ENCODE results near the gene XG. TPM values are rescaled to one million over a fixed set of nuclear protein-coding genes. Genes with fewer than 3 reads are reported as not detected.
"Not testable (repeated sequence)": the region's sequence is repeated elsewhere in the genome, so short reads cannot be mapped to it uniquely, and the experiment has no call there.

XG gene
- polyA plus RNA-seq, 3 donors: 0.25 to 0.33 (median 0.30) TPM

DNA sequence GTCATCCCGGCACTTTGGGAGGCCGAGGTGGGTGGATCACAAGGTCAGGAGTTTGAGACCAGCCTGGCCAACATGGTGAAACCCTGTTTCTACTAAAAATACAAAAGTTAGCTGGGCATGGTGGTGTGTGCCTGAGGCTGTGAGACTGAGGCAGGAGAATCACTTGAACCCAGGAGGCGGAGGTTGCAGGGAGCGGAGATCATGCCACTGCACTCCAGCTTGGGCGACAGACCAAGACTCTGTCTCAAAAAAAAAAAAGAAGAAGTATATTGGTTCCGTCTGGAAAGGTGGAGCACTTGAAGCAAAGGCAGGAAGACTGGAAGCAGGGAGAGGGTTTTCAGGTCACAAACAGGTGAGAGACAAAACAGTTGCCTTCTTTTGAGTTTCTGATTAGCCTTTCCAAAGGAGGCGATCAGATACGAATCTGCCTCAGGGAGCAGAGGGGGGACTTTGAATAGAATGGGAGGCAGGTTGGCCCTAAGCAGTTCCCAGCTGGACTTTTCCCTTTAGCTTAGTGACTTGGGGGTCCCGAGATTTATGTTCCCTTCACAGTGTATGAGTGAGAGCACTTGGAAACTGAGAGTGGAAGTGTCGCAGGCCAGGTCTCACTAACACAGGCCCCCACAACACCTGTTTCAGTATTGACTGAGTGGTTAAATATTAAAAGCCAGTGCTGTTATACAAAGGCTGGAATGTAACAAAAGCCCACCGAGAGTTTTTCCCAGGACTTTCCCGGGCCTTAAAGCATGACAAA is 28.8 kb downstream of the XG start:
- DNase-seq: not testable (repeated sequence)

GRCh38 chrX:2781226-2781571 is 29.4 kb downstream of the XG start:
- DNase-seq: no peak

DNA sequence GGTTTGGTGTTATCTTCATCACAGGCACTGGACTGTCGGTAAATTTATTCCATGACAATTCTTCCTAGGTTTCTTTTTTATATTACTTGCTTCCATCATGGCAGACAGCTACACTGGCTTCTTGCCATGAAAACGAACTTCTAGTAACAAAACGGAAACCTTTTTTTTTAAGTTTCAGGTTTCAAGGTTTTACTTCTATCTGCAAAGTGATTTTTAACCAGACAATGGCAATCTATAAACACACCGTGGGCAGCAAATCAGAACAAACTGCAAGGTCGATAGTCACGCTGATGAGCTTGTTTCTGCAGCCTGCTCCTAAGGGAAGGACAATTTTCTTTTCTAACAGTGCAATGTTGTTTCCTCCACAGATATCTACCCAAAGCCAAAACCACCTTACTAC is 29.9 kb downstream of the XG start:
- no peak for DNase-seq

- DNase-seq: no peak
These were observed 30.3 kb downstream of the XG start for GRCh38 chrX:2782171-2782570.

DNA sequence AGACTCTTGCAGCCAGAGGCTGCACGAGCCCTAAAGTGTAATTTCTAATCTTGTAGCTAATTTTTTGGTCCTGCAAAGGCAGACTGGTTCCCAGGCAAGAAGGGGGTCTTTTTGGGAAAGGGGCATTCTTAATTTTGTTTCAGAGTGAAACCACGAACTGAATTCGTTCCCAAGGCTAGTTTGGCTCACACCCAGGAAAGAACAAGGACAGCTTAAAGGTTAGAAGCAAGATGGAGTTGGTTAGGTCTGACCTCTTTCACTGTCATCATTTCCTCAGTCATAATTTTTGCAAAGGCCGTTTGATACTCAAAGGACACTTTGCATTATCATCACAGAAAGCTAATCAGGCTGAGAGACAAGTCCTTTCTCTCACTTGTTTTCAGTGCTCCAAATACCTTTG is 30.9 kb downstream of the XG start:
- no peak for DNase-seq

- DNase-seq: no peak
These were observed 32.2 kb downstream of the XG start for GRCh38 chrX:2784026-2784425.

GRCh38 chrX:2785538-2785937 is 33.7 kb downstream of the XG start:
- no peak for DNase-seq

GRCh38 chrX:2788980-2789379 is 37.1 kb downstream of the XG start:
- no peak for DNase-seq

DNA sequence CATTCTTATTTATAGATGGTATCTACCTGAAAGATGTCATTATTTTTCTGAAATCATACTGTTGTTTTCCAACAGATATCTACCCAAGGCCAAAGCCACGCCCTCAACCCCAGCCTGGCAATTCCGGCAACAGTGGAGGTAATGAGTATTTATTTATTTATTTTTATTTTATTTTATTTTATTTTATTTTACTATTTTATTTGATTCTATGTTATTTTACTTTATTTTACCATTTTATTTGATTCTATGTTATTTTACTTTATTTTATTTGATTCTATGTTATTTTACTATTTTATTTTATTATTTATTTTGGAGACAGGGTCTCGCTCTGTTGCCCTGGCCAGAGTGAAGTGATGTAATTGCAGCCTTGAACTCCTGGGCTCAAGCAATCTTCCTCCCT is 37.7 kb downstream of the XG start:
- no peak for DNase-seq

GRCh38 chrX:2793752-2794151 is 41.9 kb downstream of the XG start:
- DNase-seq: no peak

- DNase-seq: no peak
These were observed 42.5 kb downstream of the XG start for GRCh38 chrX:2794336-2794735.

GRCh38 chrX:2796808-2797207 is 45.0 kb downstream of the XG start:
- DNase-seq: not testable (repeated sequence)

- no peak for DNase-seq
These were observed 47.5 kb downstream of the XG start for GRCh38 chrX:2799369-2799768.

GRCh38 chrX:2799980-2800379 is 48.1 kb downstream of the XG start:
- DNase-seq: not testable (repeated sequence)

GRCh38 chrX:2801223-2801622 is 49.4 kb downstream of the XG start:
- no peak for DNase-seq

DNA sequence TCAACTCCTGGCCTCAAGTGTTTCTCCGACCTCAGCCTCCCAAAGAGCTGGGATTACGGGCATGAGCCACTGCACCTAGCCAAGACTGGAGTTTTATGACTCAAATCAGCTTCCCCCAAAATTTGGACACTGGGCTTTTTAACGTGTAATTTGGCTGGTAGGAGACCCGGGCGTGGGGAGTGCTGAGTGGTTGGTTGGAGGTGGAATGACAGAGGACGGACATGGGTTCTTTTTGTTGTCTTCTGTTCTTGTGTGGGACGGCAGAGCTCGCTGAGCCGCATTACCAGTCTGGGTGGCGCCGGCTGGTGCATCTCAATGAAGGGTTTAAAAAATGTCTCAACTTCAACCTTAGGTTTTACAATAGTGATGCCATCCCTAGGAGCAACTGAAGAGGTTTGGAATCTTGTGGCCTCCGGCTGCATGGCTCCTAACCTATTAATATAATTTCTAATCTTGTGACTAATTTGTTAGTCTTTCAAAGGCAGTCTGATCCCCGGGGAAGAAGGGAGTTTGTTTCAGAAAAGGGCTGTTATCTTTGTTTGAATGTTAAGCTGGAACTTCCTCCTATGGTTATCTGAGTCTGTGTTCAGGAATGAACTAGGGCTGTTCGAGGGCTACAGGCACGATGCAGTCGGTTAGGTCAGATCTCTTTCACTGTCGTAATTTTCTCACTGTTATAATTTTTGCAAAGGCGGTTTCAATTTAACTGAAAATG is 50.7 kb downstream of the XG start:
- DNase-seq: not testable (repeated sequence)

- not testable (repeated sequence) for DNase-seq
These were observed 51.6 kb downstream of the XG start for GRCh38 chrX:2803486-2803885.

GRCh38 chrX:2804106-2804843 is 52.4 kb downstream of the XG start:
- not testable (repeated sequence) for DNase-seq

DNA sequence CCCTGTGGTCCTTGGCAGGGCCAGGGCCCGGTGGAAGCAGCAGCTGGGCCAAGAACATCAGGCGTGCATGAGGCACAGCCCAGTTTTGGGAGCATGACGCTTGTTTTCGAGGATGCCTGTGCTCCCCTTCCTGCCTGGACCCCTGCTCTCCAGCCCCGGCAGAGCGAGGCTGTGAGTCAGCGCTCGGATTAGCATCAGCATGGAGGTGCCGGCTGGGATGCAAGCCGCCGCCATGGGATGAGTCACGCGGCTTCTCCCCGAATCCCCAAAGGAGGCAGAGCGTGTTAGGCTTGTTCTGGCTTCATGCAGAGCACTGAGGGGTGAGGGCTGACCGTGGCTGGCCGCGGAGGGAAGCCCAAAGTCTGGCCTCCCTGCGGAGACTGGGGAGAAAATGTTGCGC is 53.0 kb downstream of the XG start:
- DNase-seq: not testable (repeated sequence)

DNA sequence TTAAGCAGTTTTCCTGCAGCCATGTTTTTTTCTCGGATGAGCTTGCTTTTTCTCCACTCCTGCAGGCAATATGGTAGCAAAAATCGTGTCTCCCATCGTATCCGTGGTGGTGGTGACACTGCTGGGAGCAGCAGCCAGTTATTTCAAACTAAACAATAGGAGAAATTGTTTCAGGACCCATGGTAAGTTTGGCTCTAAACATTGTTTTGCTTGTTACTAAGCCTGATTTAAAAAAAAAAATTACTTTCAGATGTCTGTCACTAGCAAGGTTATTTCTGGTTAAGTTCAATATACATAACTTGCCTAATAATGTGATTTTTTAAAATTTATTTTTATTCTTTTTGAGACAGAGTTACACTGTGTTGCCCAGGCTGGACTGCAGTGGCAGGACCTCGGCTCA is 59.4 kb downstream of the XG start:
- DNase-seq: no peak

GRCh38 chrX:2812161-2812907 is 60.5 kb downstream of the XG start:
- not testable (repeated sequence) for DNase-seq

DNA sequence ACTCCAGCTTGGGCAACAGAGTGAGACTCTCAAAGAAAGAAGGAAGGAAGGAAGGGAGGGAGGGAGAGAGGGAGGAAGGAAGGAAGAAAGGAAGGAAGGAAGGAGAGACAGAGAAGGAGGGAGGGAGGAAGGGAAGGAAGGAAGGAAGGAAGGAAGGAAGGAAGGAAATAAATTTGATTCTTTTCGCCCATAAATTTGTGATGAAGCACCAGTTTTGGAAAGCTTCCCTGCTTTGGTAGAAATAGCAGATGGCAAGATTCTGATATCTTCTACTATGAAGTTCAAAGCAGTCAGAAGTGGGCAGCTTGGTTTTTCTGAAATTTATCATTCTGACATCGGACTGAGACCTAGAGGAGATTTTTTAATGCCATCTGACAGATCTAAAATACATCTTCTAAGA is 65.2 kb downstream of the XG start:
- no peak for DNase-seq

Measured in renal pelvis (tissue), 4 donors.